Brain microvascular endothelial cell (primary cell): Measurements from ENCODE around the gene SLC26A8.

Experiments
- DNase-seq: peaks from one replicate; pipeline ENCODE4 v3.0.0-alpha.2; 2020
- H3K27ac ChIP-seq: fragments of 250-450 bp; sonication (Bioruptor Pico); 2 replicates; pipeline ENCODE4 v1.5.1; 2020; ENCODE audit warnings: mild to moderate bottlenecking, moderate library complexity
- H3K27me3 ChIP-seq: fragments of 250-450 bp; sonication (Bioruptor Pico); replicated peaks from 2 replicates; pipeline ENCODE4 v1.5.1; 2020; ENCODE audit warnings: mild to moderate bottlenecking
- H3K36me3 ChIP-seq: fragments of 250-450 bp; sonication (Bioruptor Pico); replicated peaks from 2 replicates; pipeline ENCODE4 v1.5.1; 2020; ENCODE audit warnings: mild to moderate bottlenecking
- H3K4me3 ChIP-seq: 2 replicates; pipeline ENCODE4 v1.5.1; 2011; ENCODE audit warnings: low read depth, mild to moderate bottlenecking, control low read depth, low read length, moderate library complexity
- in situ Hi-C: cut with HindIII; loops from 2 replicates; pipeline ENCODE4 v1.10.0; 2017; ENCODE audit warnings: low sequenced_read_pairs, low pct_ligation_motif_present
- TF ChIP-seq, protein P1 (sequence below): IDR thresholded peaks from 2 replicates; pipeline ENCODE4 v1.5.1; 2011; ENCODE audit warnings: low read depth, mild to moderate bottlenecking, moderate library complexity, low read length, control low read depth, inconsistent platforms; ENCODE audit errors: missing control alignments

The SLC26A8 gene

GRCh38 chr6:36049582-36049981 lies 25.1 kb upstream of the SLC26A8 start:
- H3K27me3 ChIP-seq = no peaks in the 10 kb centered on the region
- TF ChIP-seq, protein P1, sequence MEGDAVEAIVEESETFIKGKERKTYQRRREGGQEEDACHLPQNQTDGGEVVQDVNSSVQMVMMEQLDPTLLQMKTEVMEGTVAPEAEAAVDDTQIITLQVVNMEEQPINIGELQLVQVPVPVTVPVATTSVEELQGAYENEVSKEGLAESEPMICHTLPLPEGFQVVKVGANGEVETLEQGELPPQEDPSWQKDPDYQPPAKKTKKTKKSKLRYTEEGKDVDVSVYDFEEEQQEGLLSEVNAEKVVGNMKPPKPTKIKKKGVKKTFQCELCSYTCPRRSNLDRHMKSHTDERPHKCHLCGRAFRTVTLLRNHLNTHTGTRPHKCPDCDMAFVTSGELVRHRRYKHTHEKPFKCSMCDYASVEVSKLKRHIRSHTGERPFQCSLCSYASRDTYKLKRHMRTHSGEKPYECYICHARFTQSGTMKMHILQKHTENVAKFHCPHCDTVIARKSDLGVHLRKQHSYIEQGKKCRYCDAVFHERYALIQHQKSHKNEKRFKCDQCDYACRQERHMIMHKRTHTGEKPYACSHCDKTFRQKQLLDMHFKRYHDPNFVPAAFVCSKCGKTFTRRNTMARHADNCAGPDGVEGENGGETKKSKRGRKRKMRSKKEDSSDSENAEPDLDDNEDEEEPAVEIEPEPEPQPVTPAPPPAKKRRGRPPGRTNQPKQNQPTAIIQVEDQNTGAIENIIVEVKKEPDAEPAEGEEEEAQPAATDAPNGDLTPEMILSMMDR = no peak
- DNase-seq = no peak
- H3K36me3 ChIP-seq = peaks cover 4% of the 10 kb centered on the region
- no peak overlapping the region for H3K4me3 ChIP-seq
- no peak overlapping the region for H3K27ac ChIP-seq
- in situ Hi-C loops = no loop called here

DNA sequence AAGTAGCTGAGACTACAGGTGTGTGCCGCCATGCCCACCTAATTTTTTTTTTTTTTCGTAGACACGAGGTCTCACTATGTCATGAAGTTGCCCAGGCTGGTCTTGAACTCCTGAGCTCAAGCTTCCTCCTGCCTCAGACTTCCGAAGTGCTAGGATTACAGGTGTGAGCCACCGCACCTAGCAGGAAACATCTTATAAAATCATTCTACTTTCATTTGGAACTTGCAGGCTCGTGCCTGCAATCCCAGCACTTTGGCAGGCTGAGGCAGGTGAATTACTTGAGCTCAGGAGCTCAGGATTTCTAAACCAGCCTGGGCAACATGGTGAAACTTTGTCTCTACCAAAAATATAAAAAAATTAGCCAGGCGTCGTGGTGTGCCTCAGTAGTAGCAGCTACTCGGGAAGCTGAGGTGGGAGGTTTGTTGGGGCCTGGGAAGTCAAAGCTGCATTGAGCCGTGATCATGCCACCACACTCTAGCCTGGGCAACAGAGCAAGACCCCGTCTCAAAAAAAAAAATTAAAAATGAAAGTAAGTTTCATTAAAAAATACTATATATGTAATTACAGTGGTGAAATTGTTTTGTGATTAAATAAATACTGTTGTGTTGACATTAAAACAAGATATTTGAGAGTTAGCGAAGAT lies 18.3 kb upstream of the SLC26A8 start:
- DNase-seq = no peak
- in situ Hi-C loops = no loop called here
- Histone ChIP-seq H3K36me3 (no peaks in the 10 kb centered on the region), H3K27me3 (no peaks in the 10 kb centered on the region), H3K4me3 (no peak overlapping the region), H3K27ac (no peak overlapping the region)
- TF ChIP-seq, protein P1 = no peak

- in situ Hi-C loops = no loop called here
- no peaks in the 10 kb centered on the region for H3K36me3 ChIP-seq
- H3K27ac ChIP-seq = no peak overlapping the region
Measured at GRCh38 chr6:36040958-36041357, 16.5 kb upstream of the SLC26A8 start.

DNA sequence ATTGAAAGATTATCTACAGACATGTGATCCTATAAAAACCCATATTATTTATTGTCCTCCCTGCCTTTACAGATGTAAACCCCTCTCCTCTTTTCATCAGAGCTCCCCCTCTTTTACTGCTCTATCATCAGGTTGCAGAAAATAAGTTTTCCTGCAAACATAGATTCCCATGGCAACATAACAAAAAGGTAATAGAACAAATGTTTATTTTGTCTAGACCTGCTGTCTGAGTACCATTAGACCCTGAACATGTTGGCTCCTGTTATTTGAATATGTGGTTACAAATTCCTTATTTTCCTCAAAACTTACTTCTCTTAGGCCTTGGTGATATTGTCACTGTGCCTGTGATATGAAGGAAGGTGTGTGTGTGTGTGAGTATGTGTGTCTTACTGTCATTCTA lies 14.7 kb upstream of the SLC26A8 start:
- Histone ChIP-seq H3K27ac (no peak overlapping the region), H3K36me3 (no peaks in the 10 kb centered on the region), H3K27me3 (no peaks in the 10 kb centered on the region), H3K4me3 (no peak overlapping the region)
- TF ChIP-seq, protein P1 = no peak
- no peak for DNase-seq
- in situ Hi-C loops = no loop called here

More at GRCh38 chr6:36040958-36041357, 16.5 kb upstream of the SLC26A8 start:
- TF ChIP-seq, protein P1 = no peak
- Histone ChIP-seq H3K27me3 (no peaks in the 10 kb centered on the region), H3K4me3 (no peak overlapping the region)
- DNase-seq = no peak

DNA sequence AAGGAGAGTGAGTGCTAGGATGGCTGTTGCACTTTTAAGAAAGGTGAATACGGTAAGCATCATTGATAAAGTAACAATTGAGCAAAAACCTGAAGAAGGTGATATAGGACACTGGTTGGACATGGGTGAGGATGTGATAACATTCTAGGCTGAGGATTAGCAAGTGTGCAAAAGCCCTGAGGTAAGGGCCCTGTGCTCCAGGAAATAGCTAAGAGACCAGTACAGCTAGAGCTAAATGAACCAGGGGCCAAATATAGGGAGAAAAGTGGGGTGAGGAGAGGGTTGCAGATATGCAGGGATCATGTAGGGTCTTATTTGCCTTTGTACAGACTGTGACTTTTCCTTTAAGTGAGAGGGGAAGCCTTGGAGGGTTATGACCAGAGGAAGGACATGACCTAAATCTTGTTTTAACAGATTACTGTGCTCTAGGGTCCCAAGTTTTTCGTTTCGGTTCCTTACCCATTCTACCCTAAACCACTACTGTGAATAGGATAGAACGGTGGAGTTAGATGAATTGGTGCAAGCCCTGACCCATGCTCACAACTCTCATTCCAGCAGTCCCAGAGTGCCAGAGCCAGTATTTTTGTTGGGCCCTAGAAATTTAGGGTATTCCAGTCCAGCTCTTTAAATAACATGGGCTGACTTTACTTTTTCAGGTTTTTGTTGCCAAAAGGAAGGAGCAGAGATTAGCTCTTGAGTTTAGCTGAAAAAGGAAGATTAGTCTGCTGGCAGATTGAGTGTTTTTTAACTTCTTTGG lies 13.9 kb upstream of the SLC26A8 start:
- in situ Hi-C loops = no loop called here
- no peak overlapping the region for H3K4me3 ChIP-seq
- H3K27me3 ChIP-seq = no peaks in the 10 kb centered on the region
- TF ChIP-seq, protein P1 = no peak
- H3K36me3 ChIP-seq = no peaks in the 10 kb centered on the region
- no peak for DNase-seq
- no peak overlapping the region for H3K27ac ChIP-seq
